Astrocyte of the cerebellum (primary cell): ENCODE results near the gene IGSF21.
"Not testable (repeated sequence)": the region's sequence is repeated elsewhere in the genome, so short reads cannot be mapped to it uniquely, and the experiment has no call there.

Source experiments
- DNase-seq: peaks from one replicate; pipeline ENCODE4 v3.0.0-alpha.2; 2011; ENCODE audit warnings: low read depth
- H3K4me3 ChIP-seq: 2 replicates; pipeline ENCODE4 v1.5.1; 2011; ENCODE audit warnings: mild to moderate bottlenecking, low read depth, low read length, moderate library complexity
- CTCF ChIP-seq: IDR thresholded peaks from 2 replicates; pipeline ENCODE4 v1.5.1; 2012; ENCODE audit warnings: low read length, low read depth, moderate library complexity, mild to moderate bottlenecking; ENCODE audit errors: missing control alignments
- in situ Hi-C: cut with HindIII; loops from 2 replicates; pipeline ENCODE4 v1.10.0; 2017; ENCODE audit warnings: low sequenced_read_pairs

Gene IGSF21

GRCh38 chr1:18411820-18412641 is 304.4 kb downstream of the IGSF21 start:
- in situ Hi-C loops: no loop called here

DNA sequence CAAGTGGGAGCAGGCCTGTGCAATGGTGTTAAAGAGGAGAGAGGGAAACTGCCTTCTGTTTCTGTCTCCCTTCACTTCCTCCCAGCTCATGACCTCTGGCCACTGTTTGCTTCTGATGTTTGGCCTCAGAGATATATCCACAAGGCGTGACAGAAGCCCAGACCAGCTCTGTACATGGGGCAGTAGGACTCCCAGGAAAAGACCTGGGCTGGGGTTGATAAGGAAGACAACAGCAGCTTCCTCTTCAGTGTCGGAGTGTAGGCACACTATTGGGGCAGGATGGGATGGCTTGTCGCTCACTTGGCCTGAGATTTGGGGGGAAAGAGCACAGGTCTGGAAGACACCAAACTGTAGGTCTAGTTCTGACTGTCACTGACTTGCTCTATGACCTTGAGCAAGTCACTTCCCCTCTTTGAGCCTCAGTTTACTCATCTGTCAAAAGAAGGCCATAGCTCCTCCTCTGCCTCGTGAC is 305.3 kb downstream of the IGSF21 start:
- no peak overlapping the region for H3K4me3 ChIP-seq
- TF ChIP-seq CTCF: no peak
- no peak for DNase-seq
- in situ Hi-C loops: no loop called here

More at GRCh38 chr1:18411820-18412641, 304.4 kb downstream of the IGSF21 start:
- no peak overlapping the region for H3K4me3 ChIP-seq
- TF ChIP-seq CTCF: no peak
- DNase-seq: no peak

DNA sequence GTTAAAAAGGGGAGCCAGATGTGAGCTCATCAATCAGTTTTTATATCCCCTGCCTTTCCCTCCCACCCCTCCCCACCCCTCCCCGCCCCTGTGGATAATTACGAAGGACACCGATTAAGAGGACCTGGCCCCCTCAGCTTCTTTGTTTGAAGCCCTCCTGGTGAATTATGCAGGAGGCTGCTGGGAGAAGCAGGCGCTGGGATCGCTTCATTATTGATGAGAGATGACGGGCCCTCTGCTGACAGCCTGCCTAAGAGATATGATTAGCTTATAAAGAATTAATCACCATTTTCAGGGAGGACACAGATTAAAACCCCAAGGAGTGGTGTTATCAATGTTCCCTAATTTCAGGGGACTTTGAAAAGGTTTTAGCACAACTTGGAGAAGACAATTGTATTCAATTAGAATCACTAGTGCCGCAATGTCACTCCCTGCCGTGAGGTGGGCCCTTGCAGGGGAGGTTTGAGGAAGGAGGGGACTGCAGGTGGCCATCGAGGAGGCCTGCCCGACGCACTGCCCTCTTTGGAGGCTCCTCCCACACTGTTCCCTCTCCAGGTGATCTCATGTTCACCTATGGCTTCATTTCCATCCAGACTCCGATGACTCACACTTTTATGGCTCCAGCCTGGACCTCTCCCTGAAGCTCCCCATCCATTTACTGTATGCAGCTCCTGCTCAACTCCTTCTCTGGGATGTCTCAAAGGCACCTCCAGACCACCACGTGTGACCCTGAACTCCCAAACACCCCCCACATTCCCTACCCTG is 306.1 kb downstream of the IGSF21 start:
- TF ChIP-seq CTCF: no peak

GRCh38 chr1:18414321-18414720 is 306.7 kb downstream of the IGSF21 start:
- in situ Hi-C loops: no loop called here
- DNase-seq: no peak
- TF ChIP-seq CTCF: no peak
- H3K4me3 ChIP-seq: no peak overlapping the region

More for the DNA sequence above, 306.1 kb downstream of the IGSF21 start:
- H3K4me3 ChIP-seq: no peak overlapping the region
- in situ Hi-C loops: no loop called here
- DNase-seq: no peak

GRCh38 chr1:18414872-18415447 is 307.4 kb downstream of the IGSF21 start:
- no peak for TF ChIP-seq CTCF
- DNase-seq: no peak
- in situ Hi-C loops: no loop called here
- no peak overlapping the region for H3K4me3 ChIP-seq

- no peak for DNase-seq
- H3K4me3 ChIP-seq: no peak overlapping the region
- in situ Hi-C loops: no loop called here
- TF ChIP-seq CTCF: no peak
Measured at GRCh38 chr1:18415448-18416027, 307.9 kb downstream of the IGSF21 start.

DNA sequence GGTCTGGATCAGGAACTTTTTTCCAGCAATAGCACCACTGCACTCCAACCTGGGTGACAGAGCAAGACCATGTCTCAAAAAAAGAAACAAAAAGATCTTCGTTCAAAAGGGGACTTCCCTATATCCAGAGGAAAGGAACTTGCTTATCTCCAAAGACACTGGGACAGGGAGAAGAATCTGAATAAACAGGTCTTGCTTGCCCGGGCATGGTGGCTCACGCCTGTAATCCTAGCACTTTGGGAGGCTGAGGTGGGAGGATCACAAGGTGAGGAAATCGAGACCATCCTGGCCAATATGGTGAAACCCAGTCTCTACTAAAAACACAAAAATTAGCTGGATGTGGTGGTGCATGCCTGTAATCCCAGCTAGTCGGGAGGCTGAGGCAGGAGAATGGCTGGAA is 308.5 kb downstream of the IGSF21 start:
- DNase-seq, H3K4me3 ChIP-seq, in situ Hi-C loops: not testable (repeated sequence)
